ENCODE measurements around the gene HAVCR2. TPM values are rescaled to one million over a fixed set of nuclear protein-coding genes. Genes with fewer than 3 reads are reported as not detected.

The HAVCR2 gene
- total RNA-seq, 2 donors from 2014 or later: 1.3 to 3.1 TPM

- Histone ChIP-seq H3K9me3 (no peaks in the 10 kb centered on the region), H3K9ac (ENCODE audit: low read depth in 2 of 2, low read length in 2 of 2) (no peak overlapping the region), H3K4me1 (no peaks in the 10 kb centered on the region), H3K36me3 (no peaks in the 10 kb centered on the region), H3K27me3 (no peaks in the 10 kb centered on the region), H3K4me3 (no peak overlapping the region), H3K27ac (no peak overlapping the region)
- intact Hi-C loops (cut with DNase I): no loop called here
- TF ChIP-seq CTCF (IDR thresholded peaks at IDR 0.05): no peak
- DNase-seq: no peak
Measured at GRCh38 chr5:157121709-157122108, 12.9 kb upstream of the HAVCR2 start.

- no peak overlapping the region for H3K9ac ChIP-seq (ENCODE audit: low read depth in 2 of 2, low read length in 2 of 2)
- no peak for DNase-seq
- TF ChIP-seq CTCF (IDR thresholded peaks at IDR 0.05): no peak
- intact Hi-C loops (cut with DNase I): no loop called here
- H3K4me1 ChIP-seq: no peaks in the 10 kb centered on the region
- no peaks in the 10 kb centered on the region for H3K36me3 ChIP-seq
- no peaks in the 10 kb centered on the region for H3K9me3 ChIP-seq
- H3K27ac ChIP-seq: no peak overlapping the region
- H3K27me3 ChIP-seq: no peaks in the 10 kb centered on the region
- no peak overlapping the region for H3K4me3 ChIP-seq
Measured at GRCh38 chr5:157120102-157120501, 11.3 kb upstream of the HAVCR2 start.

GRCh38 chr5:157116483-157116954 is 7.7 kb upstream of the HAVCR2 start:
- Histone ChIP-seq H3K36me3 (no peaks in the 10 kb centered on the region), H3K27ac (no peak overlapping the region), H3K27me3 (no peaks in the 10 kb centered on the region), H3K4me1 (no peaks in the 10 kb centered on the region), H3K4me3 (no peak overlapping the region), H3K9me3 (no peaks in the 10 kb centered on the region), H3K9ac (ENCODE audit: low read depth in 2 of 2, low read length in 2 of 2) (no peak overlapping the region)
- no peak for DNase-seq
- intact Hi-C loops (cut with DNase I): no loop called here
- no peak for TF ChIP-seq CTCF (IDR thresholded peaks at IDR 0.05)

GRCh38 chr5:157115502-157115901 is 6.7 kb upstream of the HAVCR2 start:
- Histone ChIP-seq H3K27me3 (no peaks in the 10 kb centered on the region), H3K4me3 (no peak overlapping the region), H3K9me3 (no peaks in the 10 kb centered on the region), H3K9ac (ENCODE audit: low read depth in 2 of 2, low read length in 2 of 2) (no peak overlapping the region), H3K36me3 (no peaks in the 10 kb centered on the region), H3K27ac (no peak overlapping the region), H3K4me1 (no peaks in the 10 kb centered on the region)
- no peak for TF ChIP-seq CTCF (IDR thresholded peaks at IDR 0.05)
- no peak for DNase-seq
- intact Hi-C loops (cut with DNase I): no loop called here

- no peak for DNase-seq
- H3K27me3 ChIP-seq: no peaks in the 10 kb centered on the region
- intact Hi-C loops (cut with DNase I): no loop called here
- H3K9me3 ChIP-seq: no peaks in the 10 kb centered on the region
- TF ChIP-seq CTCF (IDR thresholded peaks at IDR 0.05): no peak
- H3K27ac ChIP-seq: no peak overlapping the region
- H3K36me3 ChIP-seq: no peaks in the 10 kb centered on the region
- no peaks in the 10 kb centered on the region for H3K4me1 ChIP-seq
- H3K9ac ChIP-seq (ENCODE audit: low read depth in 2 of 2, low read length in 2 of 2): no peak overlapping the region
- H3K4me3 ChIP-seq: no peak overlapping the region
Measured at GRCh38 chr5:157115012-157115411, 6.2 kb upstream of the HAVCR2 start.

- DNase-seq: no peak
- Histone ChIP-seq H3K27ac (no peak overlapping the region), H3K9ac (ENCODE audit: low read depth in 2 of 2, low read length in 2 of 2) (no peak overlapping the region), H3K36me3 (no peaks in the 10 kb centered on the region), H3K4me3 (no peak overlapping the region), H3K4me1 (no peaks in the 10 kb centered on the region), H3K27me3 (no peaks in the 10 kb centered on the region), H3K9me3 (no peaks in the 10 kb centered on the region)
- intact Hi-C loops (cut with DNase I): no loop called here
- no peak for TF ChIP-seq CTCF (IDR thresholded peaks at IDR 0.05)
Measured at GRCh38 chr5:157113002-157113401, 4.2 kb upstream of the HAVCR2 start.

Measured in colonic mucosa (tissue), 4 donors.